ENCODE measurements around the gene STX5.

- TF ChIP-seq, protein P1, sequence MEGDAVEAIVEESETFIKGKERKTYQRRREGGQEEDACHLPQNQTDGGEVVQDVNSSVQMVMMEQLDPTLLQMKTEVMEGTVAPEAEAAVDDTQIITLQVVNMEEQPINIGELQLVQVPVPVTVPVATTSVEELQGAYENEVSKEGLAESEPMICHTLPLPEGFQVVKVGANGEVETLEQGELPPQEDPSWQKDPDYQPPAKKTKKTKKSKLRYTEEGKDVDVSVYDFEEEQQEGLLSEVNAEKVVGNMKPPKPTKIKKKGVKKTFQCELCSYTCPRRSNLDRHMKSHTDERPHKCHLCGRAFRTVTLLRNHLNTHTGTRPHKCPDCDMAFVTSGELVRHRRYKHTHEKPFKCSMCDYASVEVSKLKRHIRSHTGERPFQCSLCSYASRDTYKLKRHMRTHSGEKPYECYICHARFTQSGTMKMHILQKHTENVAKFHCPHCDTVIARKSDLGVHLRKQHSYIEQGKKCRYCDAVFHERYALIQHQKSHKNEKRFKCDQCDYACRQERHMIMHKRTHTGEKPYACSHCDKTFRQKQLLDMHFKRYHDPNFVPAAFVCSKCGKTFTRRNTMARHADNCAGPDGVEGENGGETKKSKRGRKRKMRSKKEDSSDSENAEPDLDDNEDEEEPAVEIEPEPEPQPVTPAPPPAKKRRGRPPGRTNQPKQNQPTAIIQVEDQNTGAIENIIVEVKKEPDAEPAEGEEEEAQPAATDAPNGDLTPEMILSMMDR (IDR thresholded peaks at IDR 0.05) = no peak
- no peak for TF ChIP-seq ZFX (IDR thresholded peaks at IDR 0.05; ENCODE audit: borderline replicate concordance)
These were observed 3.5 kb upstream of the STX5 start for GRCh38 chr11:62835336-62835735.
